Glutamatergic neuron (in vitro differentiated cells): ENCODE measurements around the gene PTPN4. TPM values are rescaled to one million over a fixed set of nuclear protein-coding genes. Genes with fewer than 3 reads are reported as not detected.

Source experiments
- DNase-seq: peaks from one replicate; pipeline ENCODE4 v3.0.0; 2022
- H3K27ac Mint-ChIP-seq: one replicate; pipeline ENCODE4 v1.8.0; 2020; ENCODE audit warnings: mild to moderate bottlenecking, mixed read lengths, inconsistent platforms; ENCODE audit not compliant: unreplicated experiment
- H3K27me3 Mint-ChIP-seq: one replicate; pipeline ENCODE4 v1.8.0; 2020; ENCODE audit warnings: mild to moderate bottlenecking, moderate library complexity, mixed read lengths, inconsistent platforms; ENCODE audit not compliant: unreplicated experiment
- H3K36me3 Mint-ChIP-seq: one replicate; pipeline ENCODE4 v1.8.0; 2020; ENCODE audit warnings: mild to moderate bottlenecking, mixed read lengths, inconsistent platforms; ENCODE audit not compliant: unreplicated experiment
- H3K4me1 Mint-ChIP-seq: one replicate; pipeline ENCODE4 v1.8.0; 2020; ENCODE audit warnings: mild to moderate bottlenecking, low read depth, mixed read lengths, inconsistent platforms; ENCODE audit not compliant: unreplicated experiment
- H3K4me3 Mint-ChIP-seq: one replicate; pipeline ENCODE4 v1.8.0; 2020; ENCODE audit warnings: mild to moderate bottlenecking, mixed read lengths, inconsistent platforms; ENCODE audit not compliant: unreplicated experiment
- H3K9me3 Mint-ChIP-seq: one replicate; pipeline ENCODE4 v1.8.0; 2020; ENCODE audit warnings: mild to moderate bottlenecking, moderate library complexity, mixed read lengths, inconsistent platforms; ENCODE audit not compliant: unreplicated experiment
- CTCF ChIP-seq: fragments of 200-600 bp; sonication (generic); IDR thresholded peaks from one replicate; pipeline ENCODE4 v1.5.0; 2021; ENCODE audit not compliant: partially characterized antibody, unreplicated experiment
- total RNA-seq: library from RNA; stranded (reverse); fragmentation: NEBNext Ultra II Directional; extraction: Animal tissue kit (Norgen Biotek cat#: 25700); gene quantifications from one replicate; pipeline ENCODE4 v1.2.1, GENCODE V29; 2021; ENCODE audit not compliant: unreplicated experiment

The PTPN4 gene
- total RNA-seq, 1 donor from 2014 or later: 91.7 TPM

GRCh38 chr2:119723784-119724467, 35.8 kb upstream of the PTPN4 start:
- Mint-ChIP-seq H3K27ac (no peak overlapping the region), H3K4me1 (no peaks in the 10 kb centered on the region)

GRCh38 chr2:119724656-119725485, 34.9 kb upstream of the PTPN4 start:
- no peak for DNase-seq
- no peaks in the 10 kb centered on the region for H3K36me3 Mint-ChIP-seq
- H3K27me3 Mint-ChIP-seq: no peaks in the 10 kb centered on the region
- H3K9me3 Mint-ChIP-seq: peaks cover 2% of the 10 kb centered on the region
- no peak for TF ChIP-seq CTCF
- no peak overlapping the region for H3K27ac Mint-ChIP-seq
- H3K4me1 Mint-ChIP-seq: no peaks in the 10 kb centered on the region
- no peak overlapping the region for H3K4me3 Mint-ChIP-seq

More at GRCh38 chr2:119723784-119724467, 35.8 kb upstream of the PTPN4 start:
- no peak for TF ChIP-seq CTCF
- H3K27me3 Mint-ChIP-seq: no peaks in the 10 kb centered on the region
- no peak for DNase-seq
- no peak overlapping the region for H3K4me3 Mint-ChIP-seq
- H3K36me3 Mint-ChIP-seq: no peaks in the 10 kb centered on the region
- H3K9me3 Mint-ChIP-seq: peaks cover 2% of the 10 kb centered on the region

GRCh38 chr2:119727493-119727892, 32.2 kb upstream of the PTPN4 start:
- H3K4me1 Mint-ChIP-seq: peaks cover 6% of the 10 kb centered on the region
- DNase-seq: no peak
- H3K27me3 Mint-ChIP-seq: no peaks in the 10 kb centered on the region
- TF ChIP-seq CTCF: no peak
- no peaks in the 10 kb centered on the region for H3K36me3 Mint-ChIP-seq
- no peak overlapping the region for H3K4me3 Mint-ChIP-seq
- no peak overlapping the region for H3K27ac Mint-ChIP-seq
- peaks cover 2% of the 10 kb centered on the region for H3K9me3 Mint-ChIP-seq

GRCh38 chr2:119728421-119728820, 31.3 kb upstream of the PTPN4 start:
- H3K27me3 Mint-ChIP-seq: no peaks in the 10 kb centered on the region
- TF ChIP-seq CTCF: no peak
- no peak overlapping the region for H3K27ac Mint-ChIP-seq
- H3K36me3 Mint-ChIP-seq: no peaks in the 10 kb centered on the region
- H3K4me1 Mint-ChIP-seq: peaks cover 6% of the 10 kb centered on the region
- H3K9me3 Mint-ChIP-seq: peaks cover 2% of the 10 kb centered on the region
- H3K4me3 Mint-ChIP-seq: no peak overlapping the region
- DNase-seq: no peak
